ENCODE measurements around the gene FTSJ1. TPM values are rescaled to one million over a fixed set of nuclear protein-coding genes. Genes with fewer than 3 reads are reported as not detected.

The FTSJ1 gene
- total and polyA plus RNA-seq, 7 donors: 15.6 to 39.9 (median 26.9) TPM

- intact Hi-C loops (cut with DNase I): no loop called here
- Histone ChIP-seq H3K9me3 (no peaks in the 10 kb centered on the region), H3K4me1 (peaks cover 0 to 9% (median 7%) of the 10 kb centered on the region in 4 donors), H3K27ac (no peak overlapping the region), H3K4me3 (no peak overlapping the region), H3K36me3 (peaks cover 0 to 7% (median 0%) of the 10 kb centered on the region in 4 donors), H3K27me3 (no peaks in the 10 kb centered on the region)
- TF ChIP-seq EP300 (IDR thresholded peaks at IDR 0.05) (no peak), POLR2AphosphoS5 (IDR thresholded peaks at IDR 0.05) (no peak), POLR2A (IDR thresholded peaks at IDR 0.05) (no peak), CTCF (IDR thresholded peaks at IDR 0.05) (no peak)
- 88 to 92% methylated on average over 4 of the region's 4 CpGs for WGBS, 2 donors
- DNase-seq: no peak
Observed at GRCh38 chrX:48513670-48514069, 37.7 kb downstream of the FTSJ1 start.

DNA sequence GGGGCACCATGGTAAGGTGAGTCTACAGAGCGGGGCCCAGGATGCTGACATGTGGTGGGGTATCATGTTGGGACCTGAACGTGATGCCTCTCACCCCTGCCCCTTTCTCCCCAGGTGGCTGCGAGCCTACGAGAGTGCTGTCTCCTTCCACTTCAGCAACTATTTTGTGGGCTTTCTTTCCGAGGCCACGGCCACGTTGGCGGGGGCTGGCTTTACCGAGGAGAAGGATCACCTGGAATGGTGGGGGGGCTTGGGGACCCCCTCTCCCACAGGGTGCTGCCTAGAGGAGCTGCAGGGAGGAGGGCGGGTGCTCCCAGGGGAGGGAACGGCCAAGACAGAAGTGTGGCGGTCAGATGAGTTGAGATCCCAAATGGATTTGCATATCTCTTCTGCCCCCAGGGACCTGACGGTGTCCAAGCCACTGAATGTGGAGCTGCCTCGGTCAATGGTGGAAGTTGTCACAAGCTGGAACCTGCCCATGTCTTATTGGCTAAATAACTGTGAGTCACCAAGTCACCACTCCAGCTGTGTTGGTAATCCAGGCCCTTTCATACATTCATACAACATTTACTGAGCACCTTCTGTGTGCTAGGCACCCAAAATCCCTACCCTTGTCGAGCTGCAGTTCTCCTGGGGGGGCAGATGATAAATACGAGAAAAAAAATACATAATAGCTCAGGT is 38.3 kb downstream of the FTSJ1 start:
- H3K4me1 ChIP-seq: peaks cover 0 to 9% (median 7%) of the 10 kb centered on the region in 4 donors
- H3K36me3 ChIP-seq: peaks cover 0 to 7% (median 0%) of the 10 kb centered on the region in 4 donors
- no peak overlapping the region for H3K4me3 ChIP-seq
- intact Hi-C loops (cut with DNase I): no loop called here
- H3K27ac ChIP-seq: no peak overlapping the region
- WGBS, 2 donors: 93 to 94% methylated on average over 16 of the region's 16 CpGs
- H3K27me3 ChIP-seq: no peaks in the 10 kb centered on the region
- TF ChIP-seq EP300 (IDR thresholded peaks at IDR 0.05) (no peak), CTCF (IDR thresholded peaks at IDR 0.05) (no peak), POLR2A (IDR thresholded peaks at IDR 0.05) (no peak), POLR2AphosphoS5 (IDR thresholded peaks at IDR 0.05) (no peak)
- no peaks in the 10 kb centered on the region for H3K9me3 ChIP-seq
- DNase-seq: no peak

DNA sequence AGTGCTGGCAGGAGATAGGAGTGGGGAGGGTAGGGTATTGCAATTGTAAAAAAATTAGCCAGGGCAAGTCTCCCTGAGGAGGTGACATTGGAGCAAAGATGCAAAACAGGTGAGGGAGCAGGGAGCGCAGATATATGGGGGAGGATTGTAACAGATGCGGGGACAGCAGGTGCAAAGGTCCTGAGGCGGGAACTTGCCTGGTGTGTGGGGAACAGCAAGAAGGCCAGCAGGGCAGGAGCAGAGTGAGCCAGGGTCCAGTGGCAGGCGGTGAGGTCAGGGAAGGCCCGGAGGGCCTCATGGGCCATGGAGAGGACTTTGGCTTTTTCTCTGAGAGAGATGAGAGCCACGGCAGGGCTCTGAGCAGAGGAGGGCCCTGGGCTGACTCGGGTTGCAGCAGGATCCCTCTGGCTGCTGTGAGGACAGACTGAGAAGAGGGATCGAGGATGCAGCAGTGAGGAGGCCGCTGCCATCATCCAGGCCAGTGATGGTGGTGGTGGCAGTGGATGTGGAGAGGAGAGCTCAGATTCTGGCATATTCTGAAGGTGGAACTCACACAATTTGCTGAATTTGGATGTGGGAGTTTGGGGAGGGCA is 39.0 kb downstream of the FTSJ1 start:
- Histone ChIP-seq H3K27ac (no peak overlapping the region), H3K9me3 (no peaks in the 10 kb centered on the region), H3K36me3 (peaks cover 0 to 7% (median 0%) of the 10 kb centered on the region in 4 donors), H3K4me3 (no peak overlapping the region), H3K4me1 (peaks cover 0 to 3% (median under 1%) of the 10 kb centered on the region in 4 donors), H3K27me3 (no peaks in the 10 kb centered on the region)
- intact Hi-C loops (cut with DNase I): no loop called here
- no peak for DNase-seq
- no peak for TF ChIP-seq POLR2AphosphoS5 (IDR thresholded peaks at IDR 0.05)
- 97% methylated on average over 9 of the region's 9 CpGs for WGBS, 2 donors

DNA sequence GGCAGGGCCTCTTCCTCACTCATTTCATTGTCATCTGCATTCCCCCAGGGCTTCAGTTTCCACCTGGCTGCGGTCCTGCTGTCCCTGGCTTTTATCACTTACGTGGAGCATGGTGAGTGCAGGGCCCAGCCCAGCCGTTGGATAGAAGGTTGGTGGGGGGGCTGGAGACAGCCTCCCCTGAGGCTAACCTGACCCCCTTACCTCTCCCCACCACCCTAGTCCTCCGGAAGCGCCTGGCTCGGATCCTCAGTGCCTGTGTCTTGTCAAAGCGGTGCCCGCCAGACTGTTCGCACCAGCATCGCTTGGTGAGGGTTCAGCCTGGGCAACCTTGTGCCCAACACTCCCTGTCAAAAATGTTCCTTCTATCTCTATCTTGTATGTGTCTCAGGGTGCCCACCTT is 39.8 kb downstream of the FTSJ1 start:
- Histone ChIP-seq H3K9me3 (no peaks in the 10 kb centered on the region), H3K27me3 (no peaks in the 10 kb centered on the region), H3K36me3 (peaks cover 0 to 7% (median 0%) of the 10 kb centered on the region in 4 donors), H3K27ac (no peak overlapping the region), H3K4me3 (no peak overlapping the region), H3K4me1 (no peaks in the 10 kb centered on the region)
- 95 to 96% methylated on average over 10 of the region's 10 CpGs for WGBS, 2 donors
- TF ChIP-seq POLR2A (IDR thresholded peaks at IDR 0.05): no peak
- no peak for TF ChIP-seq CTCF (IDR thresholded peaks at IDR 0.05)
- no peak for TF ChIP-seq EP300 (IDR thresholded peaks at IDR 0.05)
- no peak for TF ChIP-seq POLR2AphosphoS5 (IDR thresholded peaks at IDR 0.05)
- no peak for DNase-seq
- intact Hi-C loops (cut with DNase I): no loop called here

DNA sequence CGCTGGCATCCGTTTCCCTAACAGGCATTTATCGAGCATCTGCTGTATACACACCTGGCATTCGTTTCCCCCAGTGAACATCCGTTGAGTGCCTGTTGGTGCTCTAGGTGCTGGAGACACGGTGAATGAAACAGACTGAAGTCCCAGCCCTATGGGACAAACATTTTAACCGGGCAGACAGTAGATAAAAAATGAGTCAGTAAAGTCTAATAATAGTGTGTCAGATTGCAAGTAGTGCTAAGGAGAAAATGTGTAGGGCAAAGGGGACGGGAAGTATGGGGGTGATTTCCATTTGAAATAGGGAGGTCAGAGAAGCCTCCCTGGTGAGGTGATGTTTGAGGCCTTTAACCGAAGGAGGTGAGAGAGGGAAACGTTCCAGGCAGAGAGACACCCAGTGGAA is 40.3 kb downstream of the FTSJ1 start:
- H3K4me1 ChIP-seq: no peaks in the 10 kb centered on the region
- H3K27me3 ChIP-seq: no peaks in the 10 kb centered on the region
- H3K9me3 ChIP-seq: no peaks in the 10 kb centered on the region
- intact Hi-C loops (cut with DNase I): no loop called here
- no peak overlapping the region for H3K4me3 ChIP-seq
- no peak for DNase-seq
- H3K36me3 ChIP-seq: peaks cover 0 to 7% (median 0%) of the 10 kb centered on the region in 4 donors
- WGBS, 2 donors: 92 to 93% methylated on average over 10 of the region's 10 CpGs
- TF ChIP-seq POLR2A (IDR thresholded peaks at IDR 0.05) (no peak), POLR2AphosphoS5 (IDR thresholded peaks at IDR 0.05) (no peak)
- H3K27ac ChIP-seq: no peak overlapping the region

All from sigmoid colon (tissue), 7 donors.